SK-N-SH treated with all-trans-retinoic acid at 6 μM for 48 hours (cell line): ENCODE measurements around the gene GGA3.

Source experiments
- ATAC-seq: fragments of 200-7000 bp; cut with Tn5 transposase; 3 replicates; pipeline ENCODE4 v1.9.1; 2020; ENCODE audit warnings: mild to moderate bottlenecking, moderate library complexity
- BACH2 ChIP-seq: fragments of 250-450 bp; sonication (Bioruptor Pico); IDR thresholded peaks from 2 replicates; pipeline ENCODE4 v1.9.0; 2021; ENCODE audit warnings: mild to moderate bottlenecking, borderline replicate concordance
- CREB5 ChIP-seq: fragments of 250-450 bp; sonication (Bioruptor Pico); IDR thresholded peaks from 2 replicates; pipeline ENCODE4 v1.5.1; 2020; ENCODE audit warnings: low read depth, mild to moderate bottlenecking, moderate library complexity
- CSDC2 ChIP-seq: fragments of 250-450 bp; sonication (Bioruptor Pico); IDR thresholded peaks from 2 replicates; pipeline ENCODE4 v1.5.0; 2020; ENCODE audit warnings: mild to moderate bottlenecking, moderate library complexity
- CSRNP3 ChIP-seq: fragments of 250-450 bp; sonication (Bioruptor Pico); IDR thresholded peaks from 2 replicates; pipeline ENCODE4 v1.5.1; 2021; ENCODE audit warnings: mild to moderate bottlenecking, moderate library complexity
- ESRRG ChIP-seq: fragments of 250-450 bp; sonication (Bioruptor Pico); IDR thresholded peaks from 2 replicates; pipeline ENCODE4 v1.6.1; 2021; ENCODE audit warnings: mild to moderate bottlenecking
- GLIS3 ChIP-seq: fragments of 250-450 bp; sonication (Bioruptor Pico); IDR thresholded peaks from 2 replicates; pipeline ENCODE4 v1.5.0; 2020; ENCODE audit warnings: mild to moderate bottlenecking, moderate library complexity
- ISL1 ChIP-seq: fragments of 250-450 bp; sonication (Bioruptor Pico); IDR thresholded peaks from 2 replicates; pipeline ENCODE4 v2.1.2; 2022; ENCODE audit warnings: mild to moderate bottlenecking, moderate library complexity
- OSR1 ChIP-seq: fragments of 250-450 bp; sonication (Bioruptor Pico); IDR thresholded peaks from 2 replicates; pipeline ENCODE4 v1.8.0; 2022; ENCODE audit warnings: moderate library complexity, mild to moderate bottlenecking, inconsistent platforms
- PATZ1 ChIP-seq: fragments of 250-450 bp; sonication (Bioruptor Pico); IDR thresholded peaks from 2 replicates; pipeline ENCODE4 v1.8.0; 2020; ENCODE audit warnings: mild to moderate bottlenecking, moderate library complexity, borderline replicate concordance
- POU6F1 ChIP-seq: fragments of 250-450 bp; sonication (Bioruptor Pico); IDR thresholded peaks from 2 replicates; pipeline ENCODE4 v1.8.0; 2021; ENCODE audit warnings: low read depth, mild to moderate bottlenecking, moderate library complexity, borderline replicate concordance
- PPARA ChIP-seq: fragments of 250-450 bp; sonication (Bioruptor Pico); IDR thresholded peaks from 2 replicates; pipeline ENCODE4 v1.5.0; 2020; ENCODE audit warnings: mild to moderate bottlenecking, borderline replicate concordance
- RARB ChIP-seq: fragments of 250-450 bp; sonication (Bioruptor Pico); IDR thresholded peaks from 2 replicates; pipeline ENCODE4 v1.8.0; 2021; ENCODE audit warnings: mild to moderate bottlenecking, moderate library complexity
- SNAI2 ChIP-seq: fragments of 250-450 bp; sonication (Bioruptor Pico); IDR thresholded peaks from 2 replicates; pipeline ENCODE4 v1.5.0; 2020; ENCODE audit warnings: mild to moderate bottlenecking, moderate library complexity
- TCF4 ChIP-seq: fragments of 250-450 bp; sonication (Bioruptor Pico); IDR thresholded peaks from 2 replicates; pipeline ENCODE4 v1.8.0; 2021; ENCODE audit warnings: mild to moderate bottlenecking, moderate library complexity, borderline replicate concordance
- TSHZ2 ChIP-seq: fragments of 250-450 bp; sonication (Bioruptor Pico); IDR thresholded peaks from 2 replicates; pipeline ENCODE4 v1.5.0; 2020; ENCODE audit warnings: mild to moderate bottlenecking, moderate library complexity
- ZC3H10 ChIP-seq: fragments of 250-450 bp; sonication (Bioruptor Pico); IDR thresholded peaks from 2 replicates; pipeline ENCODE4 v1.5.1; 2021; ENCODE audit warnings: mild to moderate bottlenecking, moderate library complexity
- ZFP3 ChIP-seq: fragments of 250-450 bp; sonication (Bioruptor Pico); IDR thresholded peaks from 2 replicates; pipeline ENCODE4 v1.5.0; 2020; ENCODE audit warnings: mild to moderate bottlenecking, moderate library complexity
- ZFP30 ChIP-seq: fragments of 450-650 bp; formaldehyde crosslinking; IDR thresholded peaks from 2 replicates; pipeline ENCODE4 v1.5.0; 2022; ENCODE audit warnings: mild to moderate bottlenecking, moderate library complexity
- ZNF565 ChIP-seq: fragments of 450-650 bp; formaldehyde crosslinking; conservative IDR thresholded peaks from 2 replicates; pipeline ENCODE4 v1.5.0; 2020; ENCODE audit warnings: low read depth, mild to moderate bottlenecking, moderate library complexity
- ZNF70 ChIP-seq: fragments of 450-650 bp; formaldehyde crosslinking; IDR thresholded peaks from 2 replicates; pipeline ENCODE4 v1.5.0; 2020; ENCODE audit warnings: mild to moderate bottlenecking, moderate library complexity
- ZNF8 ChIP-seq: fragments of 450-650 bp; formaldehyde crosslinking; IDR thresholded peaks from 2 replicates; pipeline ENCODE4 v1.5.0; 2020; ENCODE audit warnings: mild to moderate bottlenecking, moderate library complexity

GGA3 gene

GRCh38 chr17:75307957-75308731 lies 46.7 kb upstream of the GGA3 start:
- ATAC-seq: no peak
- TF ChIP-seq POU6F1 (no peak), ZNF8 (no peak), SNAI2 (no peak), GLIS3 (CRISPR knock-in tag) (no peak), CSRNP3 (CRISPR knock-in tag) (no peak), ZNF565 (CRISPR knock-in tag) (no peak), ZFP30 (CRISPR knock-in tag) (no peak), CSDC2 (CRISPR knock-in tag) (no peak), ZC3H10 (no peak), TSHZ2 (CRISPR knock-in tag) (no peak), OSR1 (CRISPR knock-in tag) (no peak), ESRRG (CRISPR knock-in tag) (no peak), ZFP3 (CRISPR knock-in tag) (no peak), ZNF70 (CRISPR knock-in tag) (no peak), TCF4 (CRISPR knock-in tag) (no peak), BACH2 (no peak), PATZ1 (CRISPR knock-in tag) (no peak)

- TF ChIP-seq OSR1 (CRISPR knock-in tag) (no peak), PPARA (CRISPR knock-in tag) (no peak), ZC3H10 (no peak), ZFP30 (CRISPR knock-in tag) (no peak), ISL1 (CRISPR knock-in tag) (no peak), CREB5 (no peak), RARB (no peak), POU6F1 (no peak)
- ATAC-seq: no peak
Observed at GRCh38 chr17:75301502-75302206, 40.2 kb upstream of the GGA3 start.
